Suppressor macrophage treated with lipopolysaccharide for 1 hour (primary cell): ENCODE results near the gene BCKDHB.
A peak's percentile ranks its signal among the peaks of the same experiment; 100 is the strongest.
"Not testable (repeated sequence)": the region's sequence is repeated elsewhere in the genome, so short reads cannot be mapped to it uniquely, and the experiment has no call there.

Experiments
- DNase-seq, 3 donors: peaks; one replicate each; pipeline ENCODE4 v3.0.0-alpha.2; 2020 to 2022

BCKDHB gene

DNA sequence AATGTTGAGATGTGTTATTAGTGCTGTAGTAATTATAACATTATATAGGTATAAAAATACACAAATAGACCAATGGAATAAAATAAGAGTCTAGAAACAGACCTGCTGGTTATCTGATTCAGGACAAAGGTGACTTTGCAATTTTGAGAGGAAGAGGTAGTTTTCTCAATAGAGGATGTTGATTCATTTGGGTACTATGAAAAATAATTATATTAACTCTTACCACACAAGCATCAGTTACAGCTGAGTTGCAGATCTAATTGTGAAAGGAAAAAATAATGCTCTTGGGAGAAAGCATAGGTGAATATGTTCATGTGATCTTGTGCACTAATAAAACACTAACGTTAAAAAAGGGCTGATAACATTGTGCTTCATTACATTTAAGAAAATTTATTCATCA is 103.0 kb downstream of the BCKDHB start:
- DNase-seq, result no peak

DNA sequence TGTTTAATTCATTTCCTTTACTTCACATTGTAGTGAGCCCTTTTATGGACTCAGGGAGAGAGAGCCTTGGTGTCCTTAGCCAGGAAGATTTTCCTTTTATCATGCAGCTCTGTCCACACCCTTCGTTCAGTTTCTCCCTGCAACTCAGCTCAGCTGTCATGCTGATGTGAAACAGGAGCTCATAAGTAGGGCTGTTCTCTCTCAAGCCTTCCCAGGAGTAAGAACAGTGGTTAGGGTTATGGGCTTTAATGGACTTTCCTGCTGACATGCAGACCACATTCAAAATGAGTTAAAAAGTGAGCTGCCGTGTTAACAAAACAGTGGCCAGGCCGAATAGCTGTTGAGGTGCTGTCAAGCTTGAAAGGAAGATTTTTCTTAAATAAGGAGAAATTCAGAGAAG is 104.1 kb downstream of the BCKDHB start:
- no peak for DNase-seq

DNA sequence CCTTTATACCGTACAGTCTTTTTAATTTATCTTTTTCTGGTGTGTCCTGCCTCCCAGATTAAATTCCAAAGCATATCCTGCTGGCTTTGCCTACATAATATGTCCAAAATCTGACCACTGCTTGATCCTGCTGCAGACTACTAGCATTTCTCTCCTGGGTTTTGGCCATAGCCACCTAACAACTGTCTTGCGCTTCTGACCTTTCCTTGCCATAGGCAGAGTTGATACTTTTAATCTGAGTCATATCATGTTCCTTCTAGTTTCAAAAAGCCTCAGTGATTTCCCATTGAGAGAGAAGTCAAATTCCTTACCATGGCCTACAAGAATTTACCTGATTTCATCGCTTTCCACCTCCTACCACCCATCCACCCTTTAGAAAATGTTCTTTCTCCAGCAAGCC is 104.8 kb downstream of the BCKDHB start:
- DNase-seq, result no peak

DNA sequence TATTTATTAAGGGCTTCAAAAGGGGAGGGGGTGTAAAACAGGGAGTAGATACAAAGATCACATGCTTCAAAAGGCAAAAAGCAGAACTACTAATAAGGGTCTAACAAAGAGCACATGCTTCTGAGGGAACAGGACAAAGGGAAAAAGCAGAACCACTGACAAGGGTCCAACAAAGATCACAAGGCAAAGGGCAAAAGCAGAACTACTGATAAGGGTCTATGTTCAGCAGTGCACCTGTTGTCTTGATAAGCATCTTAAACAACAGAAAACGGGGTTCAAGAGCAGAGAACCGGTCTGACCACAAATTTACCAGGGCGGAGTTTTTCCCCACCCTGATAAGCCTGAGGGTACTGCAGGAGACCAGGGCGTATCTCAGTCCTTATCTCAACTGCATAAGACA is 105.4 kb downstream of the BCKDHB start:
- DNase-seq, result not testable (repeated sequence)

- peak; percentile 49 to 54 (median 51) for DNase-seq
These were observed 108.1 kb downstream of the BCKDHB start for GRCh38 chr6:80214436-80215022.

DNA sequence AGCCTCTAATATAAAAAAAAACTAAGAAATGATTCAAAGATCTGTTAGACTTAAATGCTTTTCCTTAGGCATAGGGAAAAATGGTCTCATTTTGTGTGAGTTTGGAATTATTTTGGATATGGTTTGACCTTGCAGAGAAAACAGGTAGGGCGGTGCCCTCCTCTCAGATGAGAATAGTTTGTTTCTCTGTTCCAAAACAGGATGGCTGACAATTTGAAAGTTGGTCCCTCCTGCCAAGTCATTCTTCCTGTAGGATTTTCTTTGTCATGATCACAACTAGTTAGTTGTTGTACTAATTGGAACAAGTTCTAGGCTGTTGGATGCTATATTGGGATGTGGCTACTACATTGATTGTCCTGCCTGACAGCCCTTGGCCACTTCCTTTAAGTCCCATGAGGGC is 108.6 kb downstream of the BCKDHB start:
- DNase-seq, result no peak

GRCh38 chr6:80217794-80218193 is 111.3 kb downstream of the BCKDHB start:
- DNase-seq, result no peak

GRCh38 chr6:80223743-80224212 is 117.3 kb downstream of the BCKDHB start:
- no peak for DNase-seq

DNA sequence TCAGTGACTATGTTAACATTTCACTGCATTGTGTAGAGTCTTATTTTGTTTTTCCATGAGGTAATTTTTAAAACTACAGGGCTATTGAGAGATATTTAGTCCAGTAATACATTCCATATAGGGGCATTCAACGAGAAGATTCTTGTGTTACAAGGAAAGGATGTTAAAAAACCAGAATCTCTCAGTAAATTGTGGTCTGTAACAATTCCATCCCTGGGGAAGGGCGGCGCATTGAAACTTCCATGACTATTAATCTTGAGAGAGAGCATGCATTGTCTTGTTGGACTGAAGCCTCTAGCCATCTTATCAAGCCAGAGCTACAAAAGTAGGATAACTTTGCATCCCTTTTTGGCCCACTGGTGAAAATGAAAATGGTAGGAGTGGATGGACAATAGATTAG is 119.7 kb downstream of the BCKDHB start:
- peak in 1 of 3 donors; percentile 8 for DNase-seq

DNA sequence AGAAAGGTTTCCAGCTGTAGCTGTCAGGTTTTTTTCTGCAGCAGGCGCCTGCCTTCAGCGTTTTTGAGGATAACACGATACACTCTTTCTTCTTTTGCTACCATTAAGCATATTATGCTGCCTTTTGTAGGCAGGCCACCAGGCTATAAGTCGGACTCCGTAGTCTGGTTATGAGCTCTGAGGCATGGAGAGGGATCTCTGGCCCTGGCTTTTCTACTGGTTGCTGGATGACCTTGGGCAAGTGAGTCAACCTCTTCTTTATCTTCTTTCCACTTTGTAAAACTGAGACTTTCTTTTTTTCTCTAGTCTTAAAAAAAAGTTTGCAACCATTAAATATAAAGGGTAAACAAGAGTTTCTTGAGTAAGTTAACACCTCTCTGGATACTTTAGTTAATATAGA is 120.2 kb downstream of the BCKDHB start:
- no peak for DNase-seq

DNA sequence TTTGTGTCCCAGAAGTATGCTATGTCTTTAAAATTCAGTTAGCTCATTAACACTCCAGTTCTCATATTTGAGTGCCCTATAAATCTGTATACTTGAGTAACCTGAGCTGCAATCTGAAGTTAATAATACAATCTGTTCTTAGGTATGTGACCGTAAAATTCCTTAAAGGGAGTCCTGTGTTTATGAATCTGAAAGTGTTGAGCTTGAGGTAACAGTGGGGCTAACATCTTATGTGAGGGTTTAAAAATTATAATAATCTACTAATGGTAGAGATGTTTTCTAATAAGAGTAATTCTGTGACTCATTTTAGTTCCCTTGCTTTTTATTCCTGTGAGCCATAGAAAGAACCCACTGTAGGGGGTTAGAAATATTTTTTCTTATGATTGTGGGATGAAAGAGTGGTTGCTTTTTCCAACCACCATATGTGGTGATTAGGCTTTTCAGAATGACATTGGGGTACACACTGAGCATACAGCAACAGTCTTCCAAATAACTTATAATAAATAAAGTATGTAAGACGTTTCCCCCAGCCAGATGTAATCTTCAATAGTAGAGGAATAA is 121.2 kb downstream of the BCKDHB start:
- DNase-seq, result no peak

DNA sequence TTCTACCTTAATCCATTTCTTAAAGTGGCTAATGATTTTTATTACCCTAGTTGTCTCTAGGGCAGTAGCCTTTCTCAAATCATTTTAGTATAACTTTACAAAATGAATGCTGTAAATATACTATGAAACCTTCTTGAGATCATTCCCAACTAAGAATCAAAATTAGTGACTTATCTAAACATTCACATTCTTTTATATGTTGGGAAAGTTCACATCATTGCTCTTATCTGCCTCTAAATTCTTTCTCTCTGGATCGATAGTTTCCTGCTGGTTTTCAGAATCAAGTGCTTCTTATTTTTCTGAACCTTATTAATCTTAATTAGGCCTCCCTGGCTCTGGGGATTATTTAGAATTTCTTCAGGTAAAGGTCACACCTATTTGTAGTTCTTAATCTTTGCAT is 126.8 kb downstream of the BCKDHB start:
- DNase-seq, result no peak

DNA sequence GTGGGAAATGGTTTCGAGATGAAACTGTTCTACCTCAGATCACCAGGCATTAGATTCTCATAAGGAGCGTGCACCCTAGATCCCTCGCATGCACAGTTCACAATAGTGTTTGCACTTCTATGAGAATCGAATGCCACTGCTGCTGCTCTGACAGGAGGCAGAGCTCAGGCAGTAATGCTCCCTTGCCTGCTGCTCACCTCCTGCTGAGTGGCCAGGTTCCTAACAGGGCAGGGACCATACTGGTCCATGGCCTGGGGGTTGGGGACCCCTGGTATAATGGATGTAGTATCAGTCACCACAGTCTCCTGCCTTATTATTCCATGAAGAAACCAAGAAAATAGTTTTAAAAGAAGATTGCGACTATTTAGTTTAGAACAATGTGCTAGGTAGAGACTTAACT is 127.5 kb downstream of the BCKDHB start:
- no peak for DNase-seq

- DNase-seq, result no peak
These were observed 127.9 kb downstream of the BCKDHB start for GRCh38 chr6:80234401-80234800.

- DNase-seq, result no peak
These were observed 128.4 kb downstream of the BCKDHB start for GRCh38 chr6:80234908-80235307.

- DNase-seq, result no peak
These were observed 129.2 kb downstream of the BCKDHB start for GRCh38 chr6:80235647-80236046.

DNA sequence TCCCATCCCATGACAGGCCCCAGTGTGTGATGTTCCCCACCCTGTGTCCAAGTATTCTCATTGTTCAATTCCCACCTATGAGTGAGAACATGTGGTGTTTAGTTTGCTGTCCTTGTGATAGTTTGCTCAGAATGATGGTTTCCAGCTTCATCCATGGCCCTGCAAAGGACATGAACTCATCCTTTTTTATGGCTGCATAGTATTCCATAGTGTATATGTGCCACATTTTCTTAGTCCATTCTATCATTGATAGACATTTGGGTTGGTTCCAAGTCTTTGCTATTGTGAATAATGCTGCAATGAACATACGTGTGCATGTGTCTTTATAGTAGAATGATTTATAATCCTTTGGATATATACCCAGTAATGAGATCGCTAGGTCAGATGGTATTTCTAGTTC is 132.3 kb downstream of the BCKDHB start:
- not testable (repeated sequence) for DNase-seq

- no peak for DNase-seq
These were observed 138.6 kb downstream of the BCKDHB start for GRCh38 chr6:80245043-80245442.

DNA sequence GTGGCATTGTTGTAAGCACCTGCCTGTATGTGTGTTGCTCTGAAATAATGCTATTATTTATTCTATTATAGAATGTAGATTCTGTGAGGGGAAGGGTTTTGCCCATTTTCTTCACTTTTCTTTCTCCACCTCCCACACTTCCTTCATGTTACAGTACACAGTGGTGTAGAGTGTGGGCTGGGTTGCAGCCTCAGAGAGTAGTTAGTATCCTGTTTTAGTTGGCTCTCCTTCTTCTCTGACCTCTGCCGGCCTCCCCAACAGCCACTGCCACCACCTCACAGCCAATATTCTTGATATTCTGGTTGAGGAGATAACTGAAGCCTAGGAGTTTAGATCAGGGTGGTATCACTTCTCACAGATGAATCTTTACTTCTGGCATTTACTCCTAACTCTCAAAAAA is 143.4 kb downstream of the BCKDHB start:
- DNase-seq, result peak; percentile 12 to 41 (median 38)

GRCh38 chr6:80250391-80250997 is 144.0 kb downstream of the BCKDHB start:
- DNase-seq, result peak; percentile 8 to 21 (median 15)

DNA sequence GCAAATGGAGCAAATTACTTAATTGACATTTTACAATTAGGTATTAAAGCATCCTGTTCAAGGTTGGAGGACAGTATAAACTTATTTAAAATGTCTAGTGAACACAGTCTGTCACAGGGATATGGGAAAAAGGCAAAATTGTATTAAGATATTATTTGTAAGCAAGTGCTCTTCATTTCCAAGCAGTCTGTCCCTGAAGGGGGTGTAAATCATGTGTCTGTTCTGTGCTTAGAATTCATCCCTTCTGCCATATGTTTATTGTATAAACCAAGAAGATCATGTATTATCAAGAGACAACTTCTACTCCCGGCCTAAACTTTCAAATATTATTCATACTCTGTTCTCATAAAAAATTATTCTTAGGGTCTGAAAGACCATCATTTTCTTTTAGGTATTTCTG is 144.8 kb downstream of the BCKDHB start:
- DNase-seq, result no peak

DNA sequence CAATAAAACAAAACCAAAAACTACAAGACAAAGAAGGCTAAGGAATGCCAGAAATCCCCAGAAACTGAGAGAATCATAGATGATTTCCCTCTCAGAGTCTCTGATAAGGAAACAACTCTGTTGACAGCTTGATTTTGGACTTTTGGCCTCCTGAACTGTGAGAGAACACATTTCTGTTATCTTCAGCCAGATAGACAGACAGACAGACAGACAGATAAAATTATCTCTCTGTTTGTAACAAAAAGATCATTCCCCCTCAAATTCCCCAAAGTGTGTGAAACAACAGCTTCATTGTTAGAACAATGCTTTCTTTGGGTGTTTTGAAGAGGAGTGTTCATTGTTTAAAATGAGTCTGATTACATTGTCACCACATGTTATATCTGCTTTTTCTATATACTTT is 148.2 kb downstream of the BCKDHB start:
- no peak for DNase-seq

DNA sequence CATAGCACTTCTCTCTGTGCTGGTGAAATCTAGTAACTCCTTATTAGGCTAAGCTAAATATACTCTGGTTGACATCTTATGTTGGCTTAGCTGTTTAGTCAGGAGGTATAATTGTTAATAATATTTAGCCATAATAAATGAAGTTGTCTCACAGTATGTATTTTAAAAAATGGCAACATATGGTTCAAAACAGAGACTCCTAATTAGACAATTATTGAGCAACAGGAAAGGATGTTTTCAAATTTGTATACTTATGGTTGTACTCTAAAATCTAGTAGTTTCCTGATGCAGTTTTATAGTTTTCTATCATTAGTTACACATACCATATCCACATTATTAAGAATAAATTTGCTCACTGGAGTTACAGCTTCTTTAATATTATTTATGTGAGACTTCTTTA is 150.2 kb downstream of the BCKDHB start:
- no peak for DNase-seq

DNA sequence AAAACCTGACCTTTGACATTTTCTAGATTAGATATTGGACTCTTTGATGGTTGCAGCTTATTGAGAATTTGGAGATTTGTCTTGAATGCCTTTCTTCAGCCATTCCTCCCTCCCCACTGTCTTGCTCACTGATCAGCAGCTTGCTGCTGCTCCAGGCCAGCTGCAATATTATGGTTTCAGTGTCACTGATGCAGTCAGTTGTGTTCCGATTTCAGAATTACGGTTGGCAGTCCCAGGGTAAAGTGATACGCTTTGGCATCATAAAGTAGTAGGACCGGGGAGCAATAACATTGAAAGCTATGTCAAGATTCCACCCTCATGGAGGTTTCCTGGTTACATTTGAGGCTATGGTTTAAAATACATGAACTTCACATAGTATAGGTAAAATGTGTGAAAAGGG is 152.6 kb downstream of the BCKDHB start:
- no peak for DNase-seq

- no peak for DNase-seq
These were observed 157.1 kb downstream of the BCKDHB start for GRCh38 chr6:80263585-80263984.
